Measurements from ENCODE around the gene APCDD1.

- TF ChIP-seq TP53 (CRISPR knock-in tag; conservative IDR thresholded peaks at IDR 0.05) (no peak), GATAD2A (CRISPR knock-in tag; IDR thresholded peaks at IDR 0.05) (no peak), TFE3 (CRISPR knock-in tag; IDR thresholded peaks at IDR 0.05) (no peak), SIN3A (IDR thresholded peaks at IDR 0.05; ENCODE audit: borderline replicate concordance, low read depth, low read length) (no peak), ZNF772 (CRISPR knock-in tag; IDR thresholded peaks at IDR 0.05) (no peak), ATF1 (CRISPR knock-in tag; IDR thresholded peaks at IDR 0.05) (no peak), AKNA (CRISPR knock-in tag; IDR thresholded peaks at IDR 0.05; ENCODE audit: borderline replicate concordance) (no peak), DDIT3 (CRISPR knock-in tag; IDR thresholded peaks at IDR 0.05) (no peak), PBX3 (CRISPR knock-in tag; IDR thresholded peaks at IDR 0.05; ENCODE audit: borderline replicate concordance) (no peak)
These were observed 23.4 kb downstream of the APCDD1 start for GRCh38 chr18:10477863-10478260.

Data from HepG2 (cell line).